Endothelial cell of umbilical vein (primary cell): ENCODE results near the gene NECTIN4. TPM values are rescaled to one million over a fixed set of nuclear protein-coding genes. Genes with fewer than 3 reads are reported as not detected.

Experiments
- BruUV-seq: library from RNA; stranded (reverse); fragments of 400-500 nt; replicated peaks from 2 replicates; lab custom pipeline; 2021; lab: Mats Ljungman, UMichigan
- CTCF ChIA-PET: fragments of 300-600, 350-600 bp; sonication (Branson Sonifier 250); formaldehyde crosslinking; loops from one replicate; lab custom pipeline; 2021; ENCODE audit warnings: antibody characterized with exemption, inconsistent platforms; lab: Charles Lee
- POLR2A ChIA-PET: fragments of 300-600, 350-600 bp; sonication (Branson Sonifier 250); formaldehyde crosslinking; loops from one replicate; lab custom pipeline; 2021; ENCODE audit warnings: antibody characterized with exemption, inconsistent platforms; lab: Charles Lee
- DNase-seq: peaks from one replicate; pipeline ENCODE4 v3.0.0-alpha.2; 2011; ENCODE audit warnings: low read depth, low spot score
- FAIRE-seq: peaks from 2 replicates; lab custom pipeline; 2011; peaks lifted over from hg19 to GRCh38; lab: Jason Lieb, UNC
- H2AFZ ChIP-seq: 2 replicates; pipeline ENCODE4 v1.6.0; 2012; ENCODE audit warnings: low read depth, low read length, control low read depth, inconsistent platforms
- H3K27ac ChIP-seq: 2 replicates; pipeline ENCODE4 v1.5.1; 2011; ENCODE audit warnings: low read depth, mild to moderate bottlenecking, control low read depth, low read length, moderate library complexity; ENCODE audit not compliant: insufficient read depth
- H3K27me3 ChIP-seq, 2 experiments: 2 replicates each; pipeline versions ENCODE4 v1.6.0 to v1.6.1; 2011; ENCODE audit warnings: low read length in 2 of 2, mixed read lengths in 1 of 2; ENCODE audit not compliant: control insufficient read depth in 2 of 2, insufficient read depth in 2 of 2
- H3K36me3 ChIP-seq, 2 experiments: 2 replicates in 1 of 2; 3 replicates in 1 of 2; pipeline ENCODE4 v1.5.1; 2011; ENCODE audit warnings: low read length in 2 of 2, mild to moderate bottlenecking in 1 of 2, moderate library complexity in 1 of 2; ENCODE audit not compliant: control insufficient read depth in 2 of 2, insufficient read depth in 2 of 2; ENCODE audit errors: extremely low read depth in 1 of 2
- H3K4me1 ChIP-seq: 3 replicates; pipeline ENCODE4 v1.5.1; 2011; ENCODE audit warnings: mild to moderate bottlenecking, low read length; ENCODE audit not compliant: control insufficient read depth, insufficient read depth; ENCODE audit errors: extremely low read depth
- H3K4me2 ChIP-seq: 2 replicates; pipeline ENCODE4 v1.6.1; 2011; ENCODE audit warnings: low read length, control low read depth, mixed read lengths; ENCODE audit not compliant: insufficient read depth
- H3K4me3 ChIP-seq, 3 experiments: fragments of 200-600 bp in 1 of 3; sonication (generic), shearing (Covaris generic) in 1 of 3; replicated peaks in 1 of 3; 2 replicates each; pipeline ENCODE4 v1.5.1; 2011 to 2016; ENCODE audit warnings: control low read depth in 3 of 3, low read length in 3 of 3, mild to moderate bottlenecking in 2 of 3, inconsistent platforms in 1 of 3, low read depth in 1 of 3, moderate library complexity in 1 of 3; ENCODE audit not compliant: insufficient read depth in 1 of 3
- H3K79me2 ChIP-seq: 2 replicates; pipeline ENCODE4 v1.6.0; 2012; ENCODE audit warnings: low read length, inconsistent platforms; ENCODE audit not compliant: control insufficient read depth, insufficient read depth
- H3K9ac ChIP-seq: replicated peaks from 2 replicates; pipeline ENCODE3; 2011; ENCODE audit warnings: low read length, control low read depth; ENCODE audit not compliant: insufficient read depth; ENCODE audit errors: extremely low read depth
- H3K9me1 ChIP-seq: replicated peaks from 3 replicates; pipeline ENCODE4 v1.6.0; 2011; ENCODE audit warnings: mild to moderate bottlenecking, low read length; ENCODE audit not compliant: control insufficient read depth, insufficient read depth; ENCODE audit errors: extremely low read depth
- H3K9me3 ChIP-seq: replicated peaks from 2 replicates; pipeline ENCODE4 v1.5.1; 2012; ENCODE audit warnings: low read length, inconsistent platforms; ENCODE audit not compliant: control insufficient read depth, insufficient read depth
- H4K20me1 ChIP-seq: replicated peaks from 2 replicates; pipeline ENCODE3; 2011; ENCODE audit warnings: mild to moderate bottlenecking, low read length; ENCODE audit not compliant: control insufficient read depth, insufficient read depth; ENCODE audit errors: extremely low read depth
- CTCF ChIP-seq, 2 donors: IDR thresholded peaks; 1 replicate in 1 of 2; 2 replicates in 1 of 2; pipeline ENCODE4 v1.5.1; 2011; ENCODE audit warnings: low read length in 2 of 2, mild to moderate bottlenecking in 2 of 2, moderate library complexity in 2 of 2, control low read depth in 1 of 2, inconsistent platforms in 1 of 2, low read depth in 1 of 2; ENCODE audit not compliant: insufficient read depth in 1 of 2; ENCODE audit errors: extremely low read depth in 1 of 2
- EZH2 ChIP-seq: IDR thresholded peaks from 2 replicates; pipeline ENCODE4 v1.6.1; 2012; ENCODE audit warnings: borderline replicate concordance, low read depth, mild to moderate bottlenecking, moderate library complexity, low read length, inconsistent platforms; ENCODE audit not compliant: severe bottlenecking
- FOS ChIP-seq: IDR thresholded peaks from 2 replicates; pipeline ENCODE4 v1.6.1; 2011; ENCODE audit warnings: mild to moderate bottlenecking, low read length, moderate library complexity, borderline replicate concordance; ENCODE audit not compliant: insufficient read depth
- GATA2 ChIP-seq: IDR thresholded peaks from 2 replicates; pipeline ENCODE4 v1.7.0; 2011; ENCODE audit warnings: low read depth, mild to moderate bottlenecking, moderate library complexity, mixed read lengths, low read length; ENCODE audit not compliant: insufficient read length, insufficient read depth
- JUN ChIP-seq: IDR thresholded peaks from 2 replicates; pipeline ENCODE4 v1.6.1; 2011; ENCODE audit warnings: borderline replicate concordance, low read depth; ENCODE audit not compliant: insufficient read length, insufficient read depth
- MAX ChIP-seq: IDR thresholded peaks from 2 replicates; pipeline ENCODE4 v1.6.1; 2011; ENCODE audit not compliant: insufficient read depth, insufficient read length
- MYC ChIP-seq: IDR thresholded peaks from one replicate; pipeline ENCODE4 v1.6.1; 2011; ENCODE audit warnings: mild to moderate bottlenecking, low read depth, low read length
- POLR2A ChIP-seq: IDR thresholded peaks from 2 replicates; pipeline ENCODE4 v1.6.1; 2012; ENCODE audit warnings: low read depth, mild to moderate bottlenecking, control low read depth, low read length
- POLR2AphosphoS5 ChIP-seq: IDR thresholded peaks from 2 replicates; pipeline ENCODE4 v1.6.1; 2012; ENCODE audit warnings: low read depth, mild to moderate bottlenecking, control low read depth, low read length, moderate library complexity; ENCODE audit not compliant: insufficient read depth
- dilution Hi-C: fragments of 300-500 bp; cut with MboI; formaldehyde crosslinking; loops from one replicate; pipeline ENCODE4 v1.15.0; 2019; ENCODE audit warnings: low sequenced_read_pairs; ENCODE audit not compliant: extremely low pct_ligation_motif_present
- intact Hi-C: fragments of 100-400 bp; cut with micrococcal nuclease; formaldehyde crosslinking; loops from one replicate; pipeline ENCODE4 v1.10.0; 2022
- polyA plus RNA-seq, 4 experiments: library from polyadenylated mRNA; depleted of rRNA in 3 of 4; stranded (reverse) in 3 of 4; unstranded in 1 of 4; fragments of >200 nt; gene quantifications; 2 replicates each; pipeline versions ENCODE4 v1.2.1 to v1.2.3, GENCODE V29; 2011 to 2012; ENCODE audit warnings: missing spikeins in 1 of 4
- total RNA-seq: library from RNA; stranded (reverse); gene quantifications from 2 replicates; pipeline ENCODE4 v1.2.3, GENCODE V29; 2021

Gene NECTIN4
- total and polyA plus RNA-seq, 2 donors (not counting 3 experiments of a cell fraction or from before 2014, with no cell fraction given), result 0.15 to 0.58 TPM

- ChIA-PET CTCF (interaction anchor here (1.9 kb wide), 1 partner anchor 11 kb away, joined by 6 read pairs; no protein-coding TSS in a partner anchor), POLR2A (no interaction called here)
- H3K9me1 ChIP-seq, result no peaks in the 10 kb centered on the region
- H3K4me3 ChIP-seq, result no peak overlapping the region
- H3K4me2 ChIP-seq, result no peak overlapping the region
- no peak overlapping the region for H3K27ac ChIP-seq
- no peak for TF ChIP-seq POLR2A
- no peak for TF ChIP-seq POLR2AphosphoS5
- no peak for TF ChIP-seq MAX
- TF ChIP-seq FOS, result no peak
- TF ChIP-seq GATA2, result no peak
- TF ChIP-seq EZH2, result no peak
- TF ChIP-seq CTCF (IDR thresholded peaks at IDR 0.05; ENCODE audit: extremely low read depth in 1 of 2, insufficient read depth in 1 of 2, low read depth in 1 of 2, low read length in 2 of 2), result no peak
- no peak for TF ChIP-seq JUN
- no peak for TF ChIP-seq MYC
- no peaks in the 10 kb centered on the region for H4K20me1 ChIP-seq
- no peaks in the 10 kb centered on the region for H3K4me1 ChIP-seq
- BruUV-seq, result no TSS peak
- intact Hi-C loops, result no loop called here
- no peak for FAIRE-seq
- H3K36me3 ChIP-seq, result no peaks in the 10 kb centered on the region
- dilution Hi-C loops, result no loop called here
- no peak overlapping the region for H3K9ac ChIP-seq
- no peak overlapping the region for H2AFZ ChIP-seq
- no peaks in the 10 kb centered on the region for H3K79me2 ChIP-seq
- DNase-seq, result no peak
- no peaks in the 10 kb centered on the region for H3K9me3 ChIP-seq
- H3K27me3 ChIP-seq, result no peaks in the 10 kb centered on the region
Measured at GRCh38 chr1:161073474-161074121, 15.8 kb downstream of the NECTIN4 start.
